A673 (cell line): ENCODE data around the gene RACGAP1. TPM values are rescaled to one million over a fixed set of nuclear protein-coding genes. Genes with fewer than 3 reads are reported as not detected.

Experiments used
- BruUV-seq: library from RNA; stranded (reverse); fragments of 400-500 nt; replicated peaks from 2 replicates; lab custom pipeline; 2021; lab: Mats Ljungman, UMichigan
- CTCF ChIA-PET: fragments of 300-600 bp; sonication (Branson Sonifier 250); formaldehyde crosslinking; loops from one replicate; lab custom pipeline; 2022; ENCODE audit warnings: antibody characterized with exemption; lab: Charles Lee
- POLR2A ChIA-PET: fragments of 300-600 bp; sonication (Branson Sonifier 250); formaldehyde crosslinking; loops from one replicate; lab custom pipeline; 2022; ENCODE audit warnings: antibody characterized with exemption; ENCODE audit not compliant: low non-redundant PET; lab: Charles Lee
- DNase-seq: peaks from one replicate; pipeline ENCODE4 v3.0.0-alpha.2; 2015; ENCODE audit warnings: low spot score
- H3K27ac ChIP-seq: fragments of 200-600 bp; sonication (generic); 2 replicates; pipeline ENCODE4 v1.5.1; 2016; ENCODE audit warnings: mixed run types, low read depth, mild to moderate bottlenecking, mixed read lengths, antibody characterized with exemption, low read length; ENCODE audit not compliant: poor library complexity, severe bottlenecking
- H3K27me3 ChIP-seq: fragments of 200-600 bp; sonication (generic); replicated peaks from 2 replicates; pipeline ENCODE4 v1.6.1; 2017; ENCODE audit warnings: mixed run types, low read depth, mild to moderate bottlenecking, mixed read lengths, antibody characterized with exemption, low read length; ENCODE audit not compliant: insufficient read depth, poor library complexity
- H3K36me3 ChIP-seq: fragments of 200-600 bp; sonication (generic); 2 replicates; pipeline ENCODE4 v1.6.1; 2016; ENCODE audit warnings: mixed run types, mild to moderate bottlenecking, mixed read lengths, antibody characterized with exemption, low read length; ENCODE audit not compliant: insufficient read depth, poor library complexity, severe bottlenecking
- H3K4me1 ChIP-seq: fragments of 200-600 bp; sonication (generic); 2 replicates; pipeline ENCODE4 v1.6.1; 2017; ENCODE audit warnings: mixed run types, mild to moderate bottlenecking, mixed read lengths, antibody characterized with exemption, low read length; ENCODE audit not compliant: insufficient read depth, poor library complexity, severe bottlenecking
- H3K4me3 ChIP-seq: fragments of 200-600 bp; sonication (generic); 2 replicates; pipeline ENCODE4 v1.5.1; 2016; ENCODE audit warnings: low read depth, mixed run types, mild to moderate bottlenecking, mixed read lengths, low read length; ENCODE audit not compliant: poor library complexity, severe bottlenecking
- H3K9me3 ChIP-seq: fragments of 200-600 bp; sonication (generic); 2 replicates; pipeline ENCODE4 v1.6.1; 2016; ENCODE audit warnings: mixed run types, low read depth, mild to moderate bottlenecking, mixed read lengths, antibody characterized with exemption, low read length; ENCODE audit not compliant: poor library complexity, severe bottlenecking
- CTCF ChIP-seq: fragments of 300-800, 200-600 bp; sonication (generic); conservative IDR thresholded peaks from 2 replicates; pipeline ENCODE4 v1.5.1; 2017; ENCODE audit warnings: low read depth, mild to moderate bottlenecking, antibody characterized with exemption, low read length, moderate library complexity, mixed read lengths
- EZH2 ChIP-seq: fragments of 200-600 bp; sonication (generic); IDR thresholded peaks from 2 replicates; pipeline ENCODE4 v1.6.1; 2017; ENCODE audit warnings: borderline replicate concordance, low read depth, mild to moderate bottlenecking, mixed read lengths, antibody characterized with exemption, low read length; ENCODE audit not compliant: poor library complexity, severe bottlenecking
- intact Hi-C: fragments of 100-400 bp; cut with micrococcal nuclease; formaldehyde crosslinking; loops from one replicate; pipeline ENCODE4 v1.10.0; 2022; ENCODE audit not compliant: unreplicated experiment
- total RNA-seq: library from RNA; stranded (reverse); gene quantifications from 2 replicates; pipeline ENCODE4 v1.2.3, GENCODE V29; 2021

The RACGAP1 gene
- total RNA-seq, 1 experiment from 2014 or later: 173 TPM

- H3K27ac ChIP-seq: no peak overlapping the region
- H3K27me3 ChIP-seq: peaks cover 4% of the 10 kb centered on the region
- ChIA-PET CTCF (interaction anchor here (0.6 to 2.5 kb wide), 9 partner anchors 13 to 121 kb away, joined by 3 to 31 read pairs (median 3); no protein-coding TSS in a partner anchor), POLR2A (no interaction called here)
- peak; percentile 98 for TF ChIP-seq CTCF
- no peak for TF ChIP-seq EZH2
- H3K9me3 ChIP-seq: no peaks in the 10 kb centered on the region
- peaks cover 21% of the 10 kb centered on the region for H3K4me1 ChIP-seq
- no TSS peak for BruUV-seq
- intact Hi-C loops: loop anchor here (1.0 kb wide), 2 partner anchors 17 to 89 kb away; no protein-coding TSS in a partner anchor
- DNase-seq: peak; percentile 59
- H3K36me3 ChIP-seq: no peaks in the 10 kb centered on the region
- H3K4me3 ChIP-seq: peak overlapping the region; percentile 71
Measured at GRCh38 chr12:50055831-50056638, 30.7 kb upstream of the RACGAP1 start.

GRCh38 chr12:50053583-50053982 is 28.3 kb upstream of the RACGAP1 start:
- Histone ChIP-seq H3K27ac (no peak overlapping the region), H3K4me1 (peaks cover 36% of the 10 kb centered on the region), H3K9me3 (no peaks in the 10 kb centered on the region), H3K36me3 (no peaks in the 10 kb centered on the region), H3K4me3 (no peak overlapping the region), H3K27me3 (peaks cover 4% of the 10 kb centered on the region)
- POLR2A ChIA-PET: no interaction called here
- TF ChIP-seq EZH2 (no peak), CTCF (no peak)
- CTCF ChIA-PET: no interaction called here
- DNase-seq: no peak
- no TSS peak for BruUV-seq
- intact Hi-C loops: no loop called here

- no peak for DNase-seq
- Histone ChIP-seq H3K4me3 (no peak overlapping the region), H3K27ac (no peak overlapping the region), H3K36me3 (no peaks in the 10 kb centered on the region), H3K27me3 (peaks cover 4% of the 10 kb centered on the region), H3K9me3 (no peaks in the 10 kb centered on the region), H3K4me1 (peaks cover 36% of the 10 kb centered on the region)
- TF ChIP-seq CTCF (no peak), EZH2 (no peak)
- ChIA-PET POLR2A (no interaction called here), CTCF (no interaction called here)
- no TSS peak for BruUV-seq
- intact Hi-C loops: no loop called here
Measured at GRCh38 chr12:50052964-50053363, 27.7 kb upstream of the RACGAP1 start.
